A673 (cell line): Measurements from ENCODE around the gene UBE2E2. TPM values are rescaled to one million over a fixed set of nuclear protein-coding genes. Genes with fewer than 3 reads are reported as not detected.

Experiments used
- BruUV-seq: library from RNA; stranded (reverse); fragments of 400-500 nt; replicated peaks from 2 replicates; lab custom pipeline; 2021; lab: Mats Ljungman, UMichigan
- CTCF ChIA-PET: fragments of 300-600 bp; sonication (Branson Sonifier 250); formaldehyde crosslinking; loops from one replicate; lab custom pipeline; 2022; ENCODE audit warnings: antibody characterized with exemption; lab: Charles Lee
- POLR2A ChIA-PET: fragments of 300-600 bp; sonication (Branson Sonifier 250); formaldehyde crosslinking; loops from one replicate; lab custom pipeline; 2022; ENCODE audit warnings: antibody characterized with exemption; ENCODE audit not compliant: low non-redundant PET; lab: Charles Lee
- DNase-seq: peaks from one replicate; pipeline ENCODE4 v3.0.0-alpha.2; 2015; ENCODE audit warnings: low spot score
- H3K27ac ChIP-seq: fragments of 200-600 bp; sonication (generic); 2 replicates; pipeline ENCODE4 v1.5.1; 2016; ENCODE audit warnings: mixed run types, low read depth, mild to moderate bottlenecking, mixed read lengths, antibody characterized with exemption, low read length; ENCODE audit not compliant: poor library complexity, severe bottlenecking
- H3K27me3 ChIP-seq: fragments of 200-600 bp; sonication (generic); replicated peaks from 2 replicates; pipeline ENCODE4 v1.6.1; 2017; ENCODE audit warnings: mixed run types, low read depth, mild to moderate bottlenecking, mixed read lengths, antibody characterized with exemption, low read length; ENCODE audit not compliant: insufficient read depth, poor library complexity
- H3K36me3 ChIP-seq: fragments of 200-600 bp; sonication (generic); 2 replicates; pipeline ENCODE4 v1.6.1; 2016; ENCODE audit warnings: mixed run types, mild to moderate bottlenecking, mixed read lengths, antibody characterized with exemption, low read length; ENCODE audit not compliant: insufficient read depth, poor library complexity, severe bottlenecking
- H3K4me1 ChIP-seq: fragments of 200-600 bp; sonication (generic); 2 replicates; pipeline ENCODE4 v1.6.1; 2017; ENCODE audit warnings: mixed run types, mild to moderate bottlenecking, mixed read lengths, antibody characterized with exemption, low read length; ENCODE audit not compliant: insufficient read depth, poor library complexity, severe bottlenecking
- H3K4me3 ChIP-seq: fragments of 200-600 bp; sonication (generic); 2 replicates; pipeline ENCODE4 v1.5.1; 2016; ENCODE audit warnings: low read depth, mixed run types, mild to moderate bottlenecking, mixed read lengths, low read length; ENCODE audit not compliant: poor library complexity, severe bottlenecking
- H3K9me3 ChIP-seq: fragments of 200-600 bp; sonication (generic); 2 replicates; pipeline ENCODE4 v1.6.1; 2016; ENCODE audit warnings: mixed run types, low read depth, mild to moderate bottlenecking, mixed read lengths, antibody characterized with exemption, low read length; ENCODE audit not compliant: poor library complexity, severe bottlenecking
- EZH2 ChIP-seq: fragments of 200-600 bp; sonication (generic); IDR thresholded peaks from 2 replicates; pipeline ENCODE4 v1.6.1; 2017; ENCODE audit warnings: borderline replicate concordance, low read depth, mild to moderate bottlenecking, mixed read lengths, antibody characterized with exemption, low read length; ENCODE audit not compliant: poor library complexity, severe bottlenecking
- intact Hi-C: fragments of 100-400 bp; cut with micrococcal nuclease; formaldehyde crosslinking; loops from one replicate; pipeline ENCODE4 v1.10.0; 2022; ENCODE audit not compliant: unreplicated experiment
- total RNA-seq: library from RNA; stranded (reverse); gene quantifications from 2 replicates; pipeline ENCODE4 v1.2.3, GENCODE V29; 2021
- TF ChIP-seq, protein P1 (sequence below): fragments of 300-800, 200-600 bp; sonication (generic); conservative IDR thresholded peaks from 2 replicates; pipeline ENCODE4 v1.5.1; 2017; ENCODE audit warnings: low read depth, mild to moderate bottlenecking, antibody characterized with exemption, low read length, moderate library complexity, mixed read lengths

UBE2E2 gene
- total RNA-seq, 1 experiment from 2014 or later = 2.0 TPM

DNA sequence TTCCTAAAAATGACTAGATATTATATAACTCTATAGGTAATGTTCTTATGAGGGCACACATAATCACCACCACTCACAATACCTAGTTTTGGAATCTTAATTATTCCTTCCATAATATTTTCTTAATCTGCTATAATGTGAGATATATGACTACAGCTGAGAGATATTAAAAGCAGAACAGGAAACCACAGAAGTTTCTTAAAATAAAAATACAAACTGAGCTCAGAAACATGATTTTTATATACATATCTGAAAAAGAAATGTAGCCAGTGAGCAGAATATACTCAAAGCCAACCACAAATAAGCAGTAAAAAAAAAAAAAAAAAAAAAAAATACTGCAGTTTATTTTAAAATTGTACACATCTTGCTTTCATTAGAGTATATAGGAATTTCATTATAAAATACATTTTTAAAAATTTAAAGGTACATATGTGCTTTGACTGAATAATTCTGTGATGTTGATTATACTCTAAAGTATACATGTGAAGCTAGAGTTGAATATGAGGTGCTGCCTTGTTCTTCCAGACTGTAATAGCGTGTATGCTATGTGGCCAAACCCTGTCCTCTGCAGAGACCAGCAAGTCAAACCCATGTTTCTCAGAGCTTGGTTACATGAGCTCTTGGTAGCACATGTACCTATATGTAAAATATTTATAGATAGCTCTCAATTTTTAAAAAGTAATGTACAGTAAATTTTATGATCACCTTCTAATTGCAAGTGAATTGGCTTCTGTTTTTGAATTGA is 175.0 kb downstream of the UBE2E2 start:
- ChIA-PET CTCF (no interaction called here), POLR2A (no interaction called here)
- H3K4me1 ChIP-seq = no peaks in the 10 kb centered on the region

DNA sequence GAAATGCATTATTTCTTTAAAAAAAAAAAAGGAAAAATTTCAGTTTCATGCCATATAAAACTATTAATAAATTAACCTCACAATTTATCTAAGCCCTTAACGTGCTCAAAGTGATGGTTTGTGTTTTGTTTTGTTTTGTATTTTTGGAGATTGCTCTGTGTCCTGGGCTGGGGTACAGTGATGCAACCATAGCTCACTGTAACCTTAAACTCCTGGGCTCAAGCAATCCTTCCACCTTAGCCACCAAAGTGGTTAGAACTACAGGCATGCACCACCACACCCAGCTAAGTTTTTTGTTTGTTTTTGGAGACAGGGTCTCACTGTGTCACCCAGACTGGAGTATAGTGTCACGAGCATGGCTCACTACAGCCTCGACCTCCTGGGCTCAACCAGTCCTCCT is 180.7 kb downstream of the UBE2E2 start:
- POLR2A ChIA-PET = interaction anchor here (0.7 kb wide), 1 partner anchor 534 kb away, joined by 7 read pairs; no protein-coding TSS in a partner anchor
- intact Hi-C loops = no loop called here
- no peaks in the 10 kb centered on the region for H3K27me3 ChIP-seq
- no peaks in the 10 kb centered on the region for H3K36me3 ChIP-seq
- no TSS peak for BruUV-seq
- TF ChIP-seq, protein P1, sequence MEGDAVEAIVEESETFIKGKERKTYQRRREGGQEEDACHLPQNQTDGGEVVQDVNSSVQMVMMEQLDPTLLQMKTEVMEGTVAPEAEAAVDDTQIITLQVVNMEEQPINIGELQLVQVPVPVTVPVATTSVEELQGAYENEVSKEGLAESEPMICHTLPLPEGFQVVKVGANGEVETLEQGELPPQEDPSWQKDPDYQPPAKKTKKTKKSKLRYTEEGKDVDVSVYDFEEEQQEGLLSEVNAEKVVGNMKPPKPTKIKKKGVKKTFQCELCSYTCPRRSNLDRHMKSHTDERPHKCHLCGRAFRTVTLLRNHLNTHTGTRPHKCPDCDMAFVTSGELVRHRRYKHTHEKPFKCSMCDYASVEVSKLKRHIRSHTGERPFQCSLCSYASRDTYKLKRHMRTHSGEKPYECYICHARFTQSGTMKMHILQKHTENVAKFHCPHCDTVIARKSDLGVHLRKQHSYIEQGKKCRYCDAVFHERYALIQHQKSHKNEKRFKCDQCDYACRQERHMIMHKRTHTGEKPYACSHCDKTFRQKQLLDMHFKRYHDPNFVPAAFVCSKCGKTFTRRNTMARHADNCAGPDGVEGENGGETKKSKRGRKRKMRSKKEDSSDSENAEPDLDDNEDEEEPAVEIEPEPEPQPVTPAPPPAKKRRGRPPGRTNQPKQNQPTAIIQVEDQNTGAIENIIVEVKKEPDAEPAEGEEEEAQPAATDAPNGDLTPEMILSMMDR = no peak
- TF ChIP-seq EZH2 = no peak
- no peak overlapping the region for H3K27ac ChIP-seq
- no peaks in the 10 kb centered on the region for H3K4me1 ChIP-seq
- CTCF ChIA-PET = no interaction called here
- no peak overlapping the region for H3K4me3 ChIP-seq
- DNase-seq = no peak
- no peaks in the 10 kb centered on the region for H3K9me3 ChIP-seq

More for the DNA sequence above, 175.0 kb downstream of the UBE2E2 start:
- Histone ChIP-seq H3K4me3 (no peak overlapping the region), H3K27me3 (no peaks in the 10 kb centered on the region), H3K27ac (no peak overlapping the region), H3K36me3 (no peaks in the 10 kb centered on the region), H3K9me3 (no peaks in the 10 kb centered on the region)
- TF ChIP-seq, protein P1 = no peak
- no peak for TF ChIP-seq EZH2
- DNase-seq = no peak
- intact Hi-C loops = no loop called here
- BruUV-seq = no TSS peak

DNA sequence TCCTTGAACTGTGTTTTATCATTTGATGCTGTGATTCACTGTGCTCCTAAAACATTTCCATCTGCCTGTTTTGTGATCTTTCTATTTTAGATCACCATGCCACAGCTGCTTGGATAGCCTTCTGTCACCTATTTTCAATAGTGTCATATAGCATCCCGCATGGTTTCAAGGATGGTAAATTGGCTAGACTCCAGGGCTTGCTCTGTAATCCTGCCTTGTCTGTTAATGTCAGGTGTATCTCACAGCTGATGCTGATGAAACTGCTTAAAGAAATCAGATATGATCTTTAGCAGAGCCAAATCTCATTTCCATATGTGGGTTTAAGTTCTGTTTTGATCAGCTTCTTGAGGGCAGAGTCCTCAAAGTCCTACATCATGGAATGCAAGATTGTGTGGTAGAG is 182.2 kb downstream of the UBE2E2 start:
- ChIA-PET POLR2A (no interaction called here), CTCF (no interaction called here)
- BruUV-seq = no TSS peak
- no peaks in the 10 kb centered on the region for H3K4me1 ChIP-seq
- TF ChIP-seq EZH2 = no peak
- TF ChIP-seq, protein P1 = no peak
- no peak overlapping the region for H3K4me3 ChIP-seq
- H3K27ac ChIP-seq = no peak overlapping the region
- H3K9me3 ChIP-seq = no peaks in the 10 kb centered on the region
- no peak for DNase-seq
- intact Hi-C loops = no loop called here
- H3K36me3 ChIP-seq = no peaks in the 10 kb centered on the region
- no peaks in the 10 kb centered on the region for H3K27me3 ChIP-seq
